Activated naive CD4-positive, alpha-beta T cell treated with anti-CD3 and anti-CD28 coated beads, Interleukin-2, amount 10 ng/mL, durations not matched to agents 7 days and 5 days (primary cell): Measurements from ENCODE around the gene E2F2.

ENCODE experiments used
- CTCF ChIA-PET: fragments of 350-600 bp; sonication (Branson Sonifier 250); formaldehyde crosslinking; loops from one replicate; lab custom pipeline; 2021; ENCODE audit warnings: antibody characterized with exemption; lab: Charles Lee
- DNase-seq: peaks from one replicate; pipeline ENCODE4 v3.0.0-alpha.2; 2020
- H3K27ac Mint-ChIP-seq: one replicate; pipeline ENCODE4 v1.8.0; 2021; ENCODE audit warnings: mild to moderate bottlenecking, moderate library complexity, mixed read lengths
- H3K27me3 Mint-ChIP-seq: one replicate; pipeline ENCODE4 v1.8.0; 2021; ENCODE audit warnings: mild to moderate bottlenecking, mixed read lengths
- H3K36me3 Mint-ChIP-seq: one replicate; pipeline ENCODE4 v1.8.0; 2021; ENCODE audit warnings: mixed read lengths
- H3K4me1 Mint-ChIP-seq: one replicate; pipeline ENCODE4 v1.8.0; 2021; ENCODE audit warnings: mixed read lengths
- H3K4me3 Mint-ChIP-seq: one replicate; pipeline ENCODE4 v1.8.0; 2021; ENCODE audit warnings: mild to moderate bottlenecking, moderate library complexity, mixed read lengths
- H3K9me3 Mint-ChIP-seq: one replicate; pipeline ENCODE4 v1.8.0; 2021; ENCODE audit warnings: mixed read lengths

The E2F2 gene

GRCh38 chr1:23529146-23530086, 1.6 kb downstream of the E2F2 start:
- CTCF ChIA-PET = interaction anchor here (1.3 to 10.9 kb wide), 8 partner anchors 11 to 108 kb away, joined by 3 to 137 read pairs (median 5); no protein-coding TSS in a partner anchor
- H3K27me3 Mint-ChIP-seq = no peaks in the 10 kb centered on the region

GRCh38 chr1:23528250-23528978, 2.6 kb downstream of the E2F2 start:
- Mint-ChIP-seq H3K4me3 (peak overlapping the region; percentile 95), H3K9me3 (no peaks in the 10 kb centered on the region), H3K27ac (peak overlapping the region; percentile 96), H3K36me3 (peaks cover 42% of the 10 kb centered on the region), H3K27me3 (no peaks in the 10 kb centered on the region), H3K4me1 (peaks cover 85% of the 10 kb centered on the region)
- CTCF ChIA-PET = interaction anchor here (0.7 to 10.9 kb wide), 13 partner anchors 11 to 109 kb away, joined by 3 to 137 read pairs (median 4); no protein-coding TSS in a partner anchor
- peak; percentile 90 for DNase-seq

More at GRCh38 chr1:23529146-23530086, 1.6 kb downstream of the E2F2 start:
- Mint-ChIP-seq H3K27ac (peak overlapping the region; percentile 96), H3K36me3 (peaks cover 37% of the 10 kb centered on the region), H3K9me3 (no peaks in the 10 kb centered on the region), H3K4me3 (peak overlapping the region; percentile 95), H3K4me1 (peaks cover 82% of the 10 kb centered on the region)
- DNase-seq = peak; percentile 26

- Mint-ChIP-seq H3K4me3 (peak overlapping the region; percentile 95), H3K36me3 (peaks cover 43% of the 10 kb centered on the region), H3K27ac (peak overlapping the region; percentile 96), H3K4me1 (peaks cover 81% of the 10 kb centered on the region), H3K27me3 (no peaks in the 10 kb centered on the region), H3K9me3 (no peaks in the 10 kb centered on the region)
- no peak for DNase-seq
- CTCF ChIA-PET = interaction anchor here (0.7 to 10.9 kb wide), 13 partner anchors 10 to 109 kb away, joined by 3 to 137 read pairs (median 4); no protein-coding TSS in a partner anchor
Measured at GRCh38 chr1:23527900-23528249, 3.2 kb downstream of the E2F2 start.

- Mint-ChIP-seq H3K4me1 (peaks cover 82% of the 10 kb centered on the region), H3K27me3 (no peaks in the 10 kb centered on the region), H3K27ac (peak overlapping the region; percentile 96), H3K36me3 (peaks cover 48% of the 10 kb centered on the region), H3K9me3 (no peaks in the 10 kb centered on the region), H3K4me3 (peak overlapping the region; percentile 95)
- CTCF ChIA-PET = interaction anchor here (1.2 to 10.9 kb wide), 8 partner anchors 10 to 107 kb away, joined by 3 to 137 read pairs (median 5); no protein-coding TSS in a partner anchor
- no peak for DNase-seq
Measured at GRCh38 chr1:23527366-23527765, 3.7 kb downstream of the E2F2 start.

GRCh38 chr1:23526329-23527041, 4.5 kb downstream of the E2F2 start:
- H3K4me3 Mint-ChIP-seq = peak overlapping the region; percentile 95
- peaks cover 57% of the 10 kb centered on the region for H3K36me3 Mint-ChIP-seq
- H3K9me3 Mint-ChIP-seq = no peaks in the 10 kb centered on the region
- H3K27me3 Mint-ChIP-seq = no peaks in the 10 kb centered on the region
- no peak for DNase-seq
- H3K4me1 Mint-ChIP-seq = peaks cover 82% of the 10 kb centered on the region
- H3K27ac Mint-ChIP-seq = peak overlapping the region; percentile 96
- CTCF ChIA-PET = interaction anchor here (0.9 to 10.9 kb wide), 6 partner anchors 13 to 111 kb away, joined by 3 to 137 read pairs (median 9); no protein-coding TSS in a partner anchor

GRCh38 chr1:23525558-23526250, 5.3 kb downstream of the E2F2 start:
- H3K27me3 Mint-ChIP-seq = no peaks in the 10 kb centered on the region
- DNase-seq = peak; percentile 62
- peak overlapping the region; percentile 96 for H3K27ac Mint-ChIP-seq
- peak overlapping the region; percentile 66 for H3K4me3 Mint-ChIP-seq
- no peaks in the 10 kb centered on the region for H3K9me3 Mint-ChIP-seq
- H3K4me1 Mint-ChIP-seq = peaks cover 78% of the 10 kb centered on the region
- CTCF ChIA-PET = interaction anchor here (0.9 to 10.9 kb wide), 5 partner anchors 14 to 111 kb away, joined by 3 to 137 read pairs (median 15); no protein-coding TSS in a partner anchor
- peaks cover 62% of the 10 kb centered on the region for H3K36me3 Mint-ChIP-seq

- peak; percentile 73 for DNase-seq
- Mint-ChIP-seq H3K36me3 (peaks cover 62% of the 10 kb centered on the region), H3K4me1 (peaks cover 78% of the 10 kb centered on the region), H3K27me3 (no peaks in the 10 kb centered on the region), H3K4me3 (peak overlapping the region; percentile 66), H3K9me3 (no peaks in the 10 kb centered on the region), H3K27ac (peak overlapping the region; percentile 96)
- CTCF ChIA-PET = interaction anchor here (1.1 to 10.9 kb wide), 7 partner anchors 12 to 167 kb away, joined by 3 to 137 read pairs (median 5); partner anchors contain the start of gene RPL11
Measured at GRCh38 chr1:23524716-23525401, 6.2 kb downstream of the E2F2 start.

- Mint-ChIP-seq H3K4me3 (no peak overlapping the region), H3K27me3 (no peaks in the 10 kb centered on the region), H3K27ac (peak overlapping the region; percentile 96), H3K4me1 (peaks cover 72% of the 10 kb centered on the region), H3K36me3 (peaks cover 59% of the 10 kb centered on the region), H3K9me3 (no peaks in the 10 kb centered on the region)
- CTCF ChIA-PET = interaction anchor here (1.1 to 10.9 kb wide), 7 partner anchors 13 to 167 kb away, joined by 3 to 137 read pairs (median 5); partner anchors contain the start of gene RPL11
- no peak for DNase-seq
Measured at GRCh38 chr1:23524163-23524562, 6.9 kb downstream of the E2F2 start.

GRCh38 chr1:23522244-23522982, 8.6 kb downstream of the E2F2 start:
- no peak overlapping the region for H3K4me3 Mint-ChIP-seq
- CTCF ChIA-PET = interaction anchor here (10.9 kb wide), 1 partner anchor 25 kb away, joined by 137 read pairs; no protein-coding TSS in a partner anchor
- peaks cover 54% of the 10 kb centered on the region for H3K4me1 Mint-ChIP-seq
- peaks cover 61% of the 10 kb centered on the region for H3K36me3 Mint-ChIP-seq
- H3K9me3 Mint-ChIP-seq = no peaks in the 10 kb centered on the region
- peak overlapping the region; percentile 69 for H3K27ac Mint-ChIP-seq
- no peaks in the 10 kb centered on the region for H3K27me3 Mint-ChIP-seq
- no peak for DNase-seq

- Mint-ChIP-seq H3K36me3 (peaks cover 63% of the 10 kb centered on the region), H3K4me3 (no peak overlapping the region), H3K27ac (peak overlapping the region; percentile 69), H3K9me3 (no peaks in the 10 kb centered on the region), H3K27me3 (no peaks in the 10 kb centered on the region), H3K4me1 (peaks cover 46% of the 10 kb centered on the region)
- CTCF ChIA-PET = interaction anchor here (0.9 to 3.9 kb wide), 2 partner anchors 10 to 25 kb away, joined by 4 to 18 read pairs; partner anchors contain the start of gene E2F2
- DNase-seq = peak; percentile 29
Measured at GRCh38 chr1:23521588-23521987, 9.4 kb downstream of the E2F2 start.

GRCh38 chr1:23517581-23517980, 13.5 kb downstream of the E2F2 start:
- no peak overlapping the region for H3K4me3 Mint-ChIP-seq
- peaks cover 72% of the 10 kb centered on the region for H3K36me3 Mint-ChIP-seq
- no peaks in the 10 kb centered on the region for H3K9me3 Mint-ChIP-seq
- no peaks in the 10 kb centered on the region for H3K27me3 Mint-ChIP-seq
- CTCF ChIA-PET = interaction anchor here (0.6 to 0.9 kb wide), 2 partner anchors 10 to 22 kb away, joined by 3 to 4 read pairs; no protein-coding TSS in a partner anchor
- no peak overlapping the region for H3K27ac Mint-ChIP-seq
- peaks cover 15% of the 10 kb centered on the region for H3K4me1 Mint-ChIP-seq
- no peak for DNase-seq
